AG09319 (cell line): ENCODE results near the gene GRAMD1B.

Experiments
- DNase-seq: peaks from one replicate; pipeline ENCODE4 v3.0.0-alpha.2; 2010; ENCODE audit warnings: low read depth; ENCODE audit errors: extremely low read depth
- TF ChIP-seq, protein P1 (sequence below): IDR thresholded peaks from 2 replicates; pipeline ENCODE4 v1.5.1; 2011; ENCODE audit warnings: low read depth, mild to moderate bottlenecking, inconsistent platforms, low read length, moderate library complexity

GRAMD1B gene

DNA sequence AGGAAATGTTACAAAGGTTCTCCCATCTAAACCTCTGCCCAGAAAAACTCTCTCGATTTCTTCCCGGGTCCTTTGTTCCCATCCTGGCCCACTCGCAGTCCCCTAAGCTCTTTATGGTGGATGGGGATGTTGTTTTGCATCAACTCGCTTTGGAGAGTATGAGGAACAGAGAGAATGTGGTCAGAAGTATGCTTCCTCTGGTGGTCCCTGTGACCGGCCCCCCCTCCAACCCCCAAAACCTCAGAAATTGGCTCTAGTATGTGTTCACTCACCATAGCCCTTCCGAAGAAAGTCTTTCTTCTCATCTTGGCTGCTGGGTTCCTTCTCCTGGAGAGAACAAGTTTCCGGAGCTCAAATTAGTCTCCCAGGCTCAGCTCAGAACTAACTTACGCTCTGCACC is 54.4 kb downstream of the GRAMD1B start:
- DNase-seq, result no peak
- TF ChIP-seq, protein P1, sequence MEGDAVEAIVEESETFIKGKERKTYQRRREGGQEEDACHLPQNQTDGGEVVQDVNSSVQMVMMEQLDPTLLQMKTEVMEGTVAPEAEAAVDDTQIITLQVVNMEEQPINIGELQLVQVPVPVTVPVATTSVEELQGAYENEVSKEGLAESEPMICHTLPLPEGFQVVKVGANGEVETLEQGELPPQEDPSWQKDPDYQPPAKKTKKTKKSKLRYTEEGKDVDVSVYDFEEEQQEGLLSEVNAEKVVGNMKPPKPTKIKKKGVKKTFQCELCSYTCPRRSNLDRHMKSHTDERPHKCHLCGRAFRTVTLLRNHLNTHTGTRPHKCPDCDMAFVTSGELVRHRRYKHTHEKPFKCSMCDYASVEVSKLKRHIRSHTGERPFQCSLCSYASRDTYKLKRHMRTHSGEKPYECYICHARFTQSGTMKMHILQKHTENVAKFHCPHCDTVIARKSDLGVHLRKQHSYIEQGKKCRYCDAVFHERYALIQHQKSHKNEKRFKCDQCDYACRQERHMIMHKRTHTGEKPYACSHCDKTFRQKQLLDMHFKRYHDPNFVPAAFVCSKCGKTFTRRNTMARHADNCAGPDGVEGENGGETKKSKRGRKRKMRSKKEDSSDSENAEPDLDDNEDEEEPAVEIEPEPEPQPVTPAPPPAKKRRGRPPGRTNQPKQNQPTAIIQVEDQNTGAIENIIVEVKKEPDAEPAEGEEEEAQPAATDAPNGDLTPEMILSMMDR, result no peak

DNA sequence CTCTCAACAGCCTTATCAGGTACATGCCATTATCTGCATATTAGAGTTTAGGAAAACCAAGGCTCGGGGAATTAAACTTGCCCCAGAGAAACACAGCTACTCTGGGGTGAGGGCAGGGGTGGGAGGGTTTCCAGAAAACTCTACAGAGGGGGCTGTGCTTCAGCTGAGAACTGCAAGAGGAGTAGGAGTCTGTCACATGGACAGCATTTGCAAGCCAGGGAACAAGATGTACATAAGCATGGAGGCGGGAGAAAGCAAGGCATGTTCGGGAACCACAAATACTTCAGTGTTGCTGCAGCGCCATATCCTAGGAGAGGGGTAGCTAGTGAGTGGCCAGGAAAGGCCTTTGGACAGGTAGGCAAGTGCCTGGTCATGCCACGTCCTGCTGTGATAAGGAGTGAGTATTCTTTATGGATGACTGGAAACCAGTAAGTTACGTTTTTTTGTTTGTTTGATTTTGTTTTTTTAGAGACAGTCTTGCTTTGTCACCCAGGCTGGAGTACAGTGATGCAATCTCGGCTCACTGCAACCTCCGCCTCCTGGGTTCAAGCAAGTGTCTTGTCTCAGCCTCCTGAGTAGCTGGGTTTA is 57.2 kb downstream of the GRAMD1B start:
- TF ChIP-seq, protein P1, result no peak

DNA sequence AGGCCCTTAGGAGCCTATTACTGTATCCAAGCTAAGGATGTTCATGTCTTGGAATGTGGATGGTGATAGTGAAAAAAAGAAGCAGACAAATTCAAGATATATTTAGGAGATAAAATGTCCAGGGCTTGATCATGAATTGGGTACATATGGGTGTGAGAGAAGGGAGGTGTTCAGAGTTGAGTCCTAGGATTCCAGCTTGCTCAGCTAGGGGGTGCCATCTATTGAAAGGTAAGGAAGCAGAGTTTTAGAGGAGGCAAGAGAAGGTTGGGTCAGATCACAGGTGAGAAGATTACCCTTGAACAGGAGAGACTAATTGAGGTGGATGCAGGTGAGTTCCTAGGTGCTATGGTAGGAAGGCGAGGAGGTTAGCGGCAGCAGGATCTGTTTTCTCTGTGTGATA is 60.5 kb downstream of the GRAMD1B start:
- DNase-seq, result no peak
- TF ChIP-seq, protein P1, result no peak

More for the DNA sequence above, 57.2 kb downstream of the GRAMD1B start:
- DNase-seq, result no peak

DNA sequence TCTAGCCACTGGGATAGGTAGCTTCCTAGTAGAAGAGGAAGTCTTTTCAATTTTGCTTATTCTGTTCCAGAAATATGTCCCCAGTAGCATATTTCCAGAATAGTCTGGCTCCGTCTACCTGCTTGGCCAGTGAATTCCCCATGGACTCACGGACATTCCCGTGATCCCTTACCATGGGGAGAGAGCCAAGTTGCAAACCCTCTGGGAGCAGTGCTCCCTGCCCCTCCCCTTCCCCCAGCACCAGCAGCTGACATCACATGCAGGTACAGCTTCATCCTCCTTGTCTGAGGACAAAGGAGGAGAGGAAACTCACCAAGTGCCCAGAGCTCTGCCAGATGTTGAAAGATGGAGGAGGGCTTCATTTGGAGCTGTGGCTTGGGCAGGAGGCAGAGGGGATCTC is 61.2 kb downstream of the GRAMD1B start:
- DNase-seq, result no peak
- TF ChIP-seq, protein P1, result no peak

DNA sequence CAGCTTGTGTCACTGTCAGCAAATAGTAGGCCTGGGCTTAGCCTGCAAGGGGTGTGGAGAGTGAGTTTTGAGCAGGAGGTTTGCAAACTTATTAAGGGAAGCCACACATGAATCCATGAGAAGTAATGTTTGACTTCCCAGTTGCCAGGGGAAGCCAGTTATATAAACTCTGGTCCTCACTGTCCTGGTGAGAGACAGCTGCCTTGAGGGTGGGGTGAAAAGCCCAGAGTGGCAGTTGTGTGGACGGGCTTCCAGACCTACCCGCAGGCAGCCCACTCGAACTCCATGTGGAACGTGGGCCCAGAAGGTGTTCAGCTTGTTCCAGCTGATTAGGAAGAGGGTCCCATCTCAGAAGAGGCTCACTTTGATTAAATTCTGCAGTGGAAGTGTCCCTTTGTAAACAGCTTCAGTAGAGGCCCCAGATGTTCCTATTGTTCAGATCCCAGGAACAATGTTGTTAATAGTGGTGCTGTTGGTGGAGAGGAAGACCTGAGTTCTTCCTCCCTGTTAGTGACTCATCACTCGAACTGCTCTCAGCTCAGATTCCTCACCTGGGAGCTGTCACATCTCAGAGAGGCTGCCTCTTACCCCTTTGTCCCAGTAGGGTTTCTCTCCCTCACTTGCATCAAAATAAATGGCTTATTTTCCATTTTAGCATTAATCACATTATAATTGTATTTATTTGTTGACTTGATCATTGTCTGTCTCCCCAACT is 63.4 kb downstream of the GRAMD1B start:
- TF ChIP-seq, protein P1, result no peak

DNA sequence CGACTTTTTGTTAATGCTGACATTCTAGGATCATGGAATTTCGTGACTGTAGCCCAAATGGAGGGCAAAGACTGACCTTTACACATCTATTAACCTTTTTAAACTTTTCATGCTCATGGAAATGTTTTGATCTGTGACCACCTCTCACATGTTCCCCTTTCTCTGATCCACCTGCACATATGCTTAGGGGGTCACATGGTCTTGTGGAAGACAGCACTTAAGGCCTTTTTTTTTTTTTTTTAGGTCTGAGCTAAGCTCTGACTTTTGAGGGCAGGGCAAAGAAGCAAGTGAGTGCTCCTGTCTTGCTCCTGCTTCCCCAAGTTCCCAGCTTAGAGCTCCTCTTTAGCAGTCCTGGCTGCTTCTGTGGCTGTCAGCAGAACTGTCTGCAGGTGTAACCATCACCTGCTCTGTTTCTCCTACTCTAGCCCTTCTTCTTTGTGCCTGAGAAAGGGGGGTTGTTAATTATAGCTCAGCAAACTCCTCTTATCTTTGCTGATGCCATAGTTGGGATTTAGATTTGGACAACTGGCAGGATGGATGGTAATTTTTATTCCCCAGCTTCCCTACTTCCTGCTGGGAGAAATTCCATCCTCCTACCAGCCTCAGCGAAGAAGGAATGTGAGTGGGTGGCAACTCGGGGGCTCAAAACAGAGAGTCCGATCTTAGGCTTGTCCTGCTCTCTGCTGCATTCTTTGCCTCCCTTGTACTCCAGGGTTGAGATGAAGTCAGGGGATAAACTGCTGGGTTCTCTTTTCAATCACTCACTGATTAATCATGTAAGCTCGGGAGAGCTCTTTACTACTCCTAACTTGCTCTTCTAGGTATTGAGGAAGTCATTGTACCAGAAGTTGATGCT is 64.4 kb downstream of the GRAMD1B start:
- DNase-seq, result no peak
- TF ChIP-seq, protein P1, result no peak

More for the DNA sequence above, 63.4 kb downstream of the GRAMD1B start:
- no peak for DNase-seq

DNA sequence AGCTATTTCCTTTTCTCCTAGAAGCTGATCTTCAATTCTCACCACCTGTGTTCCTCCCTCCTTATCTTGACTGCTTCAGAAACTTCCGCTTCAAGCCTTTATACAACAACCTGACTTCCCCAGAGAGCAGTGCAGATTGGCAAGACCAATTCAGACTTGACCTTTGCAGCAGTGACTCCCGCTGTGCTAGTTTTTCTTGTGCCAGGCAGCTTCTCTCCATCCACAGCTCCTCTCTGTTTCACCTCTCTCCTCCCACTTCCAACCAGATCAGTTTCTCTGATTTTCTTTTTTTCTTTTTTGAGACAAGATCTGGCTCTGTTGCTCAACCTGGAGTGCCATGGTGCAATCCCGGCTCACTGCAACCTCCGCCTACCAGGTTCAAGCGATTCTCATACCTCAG is 74.3 kb downstream of the GRAMD1B start:
- TF ChIP-seq, protein P1, result no peak
- DNase-seq, result no peak
